ENCODE results near the gene CMTM8. TPM values are rescaled to one million over a fixed set of nuclear protein-coding genes. Genes with fewer than 3 reads are reported as not detected.

The CMTM8 gene
- total and polyA plus RNA-seq, 7 donors = 0.49 to 7.9 (median 4.3) TPM; not detected in 1

- Histone ChIP-seq H3K4me3 (no peak overlapping the region), H3K36me3 (no peaks in the 10 kb centered on the region), H3K9me3 (no peaks in the 10 kb centered on the region), H3K27me3 (no peaks in the 10 kb centered on the region), H3K27ac (no peak overlapping the region), H3K4me1 (no peaks in the 10 kb centered on the region)
- 85 to 93% methylated on average over 4 of the region's 4 CpGs for WGBS, 2 donors
- intact Hi-C loops (cut with DNase I) = loop anchor here (10.0 kb wide), 1 partner anchor 53 kb away; no protein-coding TSS in a partner anchor
- TF ChIP-seq, protein P1, sequence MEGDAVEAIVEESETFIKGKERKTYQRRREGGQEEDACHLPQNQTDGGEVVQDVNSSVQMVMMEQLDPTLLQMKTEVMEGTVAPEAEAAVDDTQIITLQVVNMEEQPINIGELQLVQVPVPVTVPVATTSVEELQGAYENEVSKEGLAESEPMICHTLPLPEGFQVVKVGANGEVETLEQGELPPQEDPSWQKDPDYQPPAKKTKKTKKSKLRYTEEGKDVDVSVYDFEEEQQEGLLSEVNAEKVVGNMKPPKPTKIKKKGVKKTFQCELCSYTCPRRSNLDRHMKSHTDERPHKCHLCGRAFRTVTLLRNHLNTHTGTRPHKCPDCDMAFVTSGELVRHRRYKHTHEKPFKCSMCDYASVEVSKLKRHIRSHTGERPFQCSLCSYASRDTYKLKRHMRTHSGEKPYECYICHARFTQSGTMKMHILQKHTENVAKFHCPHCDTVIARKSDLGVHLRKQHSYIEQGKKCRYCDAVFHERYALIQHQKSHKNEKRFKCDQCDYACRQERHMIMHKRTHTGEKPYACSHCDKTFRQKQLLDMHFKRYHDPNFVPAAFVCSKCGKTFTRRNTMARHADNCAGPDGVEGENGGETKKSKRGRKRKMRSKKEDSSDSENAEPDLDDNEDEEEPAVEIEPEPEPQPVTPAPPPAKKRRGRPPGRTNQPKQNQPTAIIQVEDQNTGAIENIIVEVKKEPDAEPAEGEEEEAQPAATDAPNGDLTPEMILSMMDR (IDR thresholded peaks at IDR 0.05) = no peak
- TF ChIP-seq POLR2A (IDR thresholded peaks at IDR 0.05) (no peak), EP300 (IDR thresholded peaks at IDR 0.05) (no peak), POLR2AphosphoS5 (IDR thresholded peaks at IDR 0.05) (no peak)
- no peak for DNase-seq
Observed at GRCh38 chr3:32372213-32372490, 133.7 kb downstream of the CMTM8 start.

DNA sequence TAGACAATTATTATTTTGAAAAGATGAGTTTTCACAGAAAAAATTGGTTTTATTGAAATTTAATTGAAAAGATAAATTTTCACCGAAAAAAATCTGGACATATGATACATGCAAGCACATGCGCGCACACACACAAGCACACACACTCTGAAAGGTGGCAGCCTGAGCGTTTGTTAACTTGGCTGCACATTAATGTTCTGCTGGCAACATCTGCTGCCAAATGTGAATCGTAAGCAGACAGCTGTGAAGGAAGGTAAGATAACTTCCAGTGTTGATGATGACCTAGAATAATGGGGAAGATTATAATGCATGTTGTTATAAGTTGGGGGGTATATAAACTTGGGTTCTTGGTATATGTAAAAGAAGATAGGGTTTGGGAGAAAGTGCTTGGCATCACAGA is 134.8 kb downstream of the CMTM8 start:
- H3K27ac ChIP-seq = no peak overlapping the region
- H3K36me3 ChIP-seq = no peaks in the 10 kb centered on the region
- H3K9me3 ChIP-seq = no peaks in the 10 kb centered on the region
- no peaks in the 10 kb centered on the region for H3K4me1 ChIP-seq
- TF ChIP-seq POLR2A (IDR thresholded peaks at IDR 0.05) = no peak
- TF ChIP-seq EP300 (IDR thresholded peaks at IDR 0.05) = no peak
- no peak for TF ChIP-seq POLR2AphosphoS5 (IDR thresholded peaks at IDR 0.05)
- TF ChIP-seq, protein P1 (IDR thresholded peaks at IDR 0.05) = no peak
- H3K27me3 ChIP-seq = no peaks in the 10 kb centered on the region
- WGBS, 2 donors = 85 to 87% methylated on average over 5 of the region's 5 CpGs
- H3K4me3 ChIP-seq = no peak overlapping the region
- intact Hi-C loops (cut with DNase I) = loop anchor here (10.0 kb wide), 1 partner anchor 52 kb away; no protein-coding TSS in a partner anchor
- no peak for DNase-seq

GRCh38 chr3:32373844-32374243 is 135.4 kb downstream of the CMTM8 start:
- Histone ChIP-seq H3K9me3 (no peaks in the 10 kb centered on the region), H3K27me3 (no peaks in the 10 kb centered on the region), H3K4me3 (no peak overlapping the region), H3K36me3 (no peaks in the 10 kb centered on the region), H3K27ac (no peak overlapping the region), H3K4me1 (no peaks in the 10 kb centered on the region)
- WGBS, 2 donors = 71 to 92% methylated on average over 5 of the region's 5 CpGs
- intact Hi-C loops (cut with DNase I) = loop anchor here (10.0 kb wide), 1 partner anchor 51 kb away; no protein-coding TSS in a partner anchor
- TF ChIP-seq EP300 (IDR thresholded peaks at IDR 0.05) (no peak), POLR2A (IDR thresholded peaks at IDR 0.05) (no peak), POLR2AphosphoS5 (IDR thresholded peaks at IDR 0.05) (no peak)
- TF ChIP-seq, protein P1 (IDR thresholded peaks at IDR 0.05) = no peak
- no peak for DNase-seq

GRCh38 chr3:32374788-32375595 is 136.5 kb downstream of the CMTM8 start:
- Histone ChIP-seq H3K36me3 (no peaks in the 10 kb centered on the region), H3K9me3 (no peaks in the 10 kb centered on the region), H3K27me3 (no peaks in the 10 kb centered on the region), H3K4me1 (no peaks in the 10 kb centered on the region), H3K4me3 (no peak overlapping the region), H3K27ac (no peak overlapping the region)
- no peak for TF ChIP-seq POLR2A (IDR thresholded peaks at IDR 0.05)
- TF ChIP-seq, protein P1 (IDR thresholded peaks at IDR 0.05) = peak; percentile 22 to 66 (median 60)
- DNase-seq = peak; percentile 72
- 65 to 73% methylated on average over 12 of the region's 12 CpGs for whole genome bisulfite sequencing, 2 donors
- intact Hi-C loops (cut with DNase I) = loop anchor here (1.0 to 10.0 kb wide), 2 partner anchors 50 to 93 kb away; no protein-coding TSS in a partner anchor

Measured in sigmoid colon (tissue), 7 donors.